GM18868 (cell line): ENCODE measurements around the gene C1QTNF3.
"Not testable (repeated sequence)": the region's sequence is repeated elsewhere in the genome, so short reads cannot be mapped to it uniquely, and the experiment has no call there.

ENCODE experiments used
- ATAC-seq: cut with Tn5 transposase; IDR thresholded peaks from one replicate; pipeline ENCODE4 v1.9.1; 2021; ENCODE audit warnings: mild to moderate bottlenecking, moderate library complexity; ENCODE audit not compliant: unreplicated experiment

C1QTNF3 gene

DNA sequence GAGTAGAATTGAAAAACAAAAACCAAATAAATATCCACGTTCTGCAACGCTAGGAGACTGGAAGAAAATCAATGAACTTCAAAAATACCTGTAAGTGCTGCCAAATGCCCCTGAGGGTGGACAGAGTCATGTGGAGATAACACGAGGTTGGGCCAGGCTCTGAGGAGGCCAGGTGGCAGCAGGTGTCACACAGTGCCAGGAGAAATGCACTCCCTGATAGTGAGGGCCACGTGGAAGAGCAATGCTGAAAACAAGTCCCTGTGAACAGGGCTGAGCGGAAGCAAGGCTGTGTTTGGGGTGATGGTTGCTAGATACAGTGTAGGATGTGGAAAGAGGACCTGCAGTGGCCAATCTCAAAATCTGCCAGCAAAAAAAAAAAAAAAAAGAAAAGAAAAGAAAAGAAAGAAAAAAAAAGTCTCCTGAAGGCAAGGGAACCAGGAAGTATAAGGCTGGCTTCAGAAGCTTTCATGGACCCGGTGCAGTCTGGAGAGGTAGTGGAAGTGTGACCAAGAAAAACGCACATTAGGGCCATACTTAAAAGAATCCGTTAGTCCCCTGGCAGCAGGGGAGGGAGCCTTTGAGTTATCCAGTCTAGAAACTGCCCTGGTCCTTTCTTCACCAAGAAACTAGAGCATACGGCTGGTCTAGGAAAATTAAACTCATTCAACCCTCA is 16.8 kb downstream of the C1QTNF3 start:
- no peak for ATAC-seq

DNA sequence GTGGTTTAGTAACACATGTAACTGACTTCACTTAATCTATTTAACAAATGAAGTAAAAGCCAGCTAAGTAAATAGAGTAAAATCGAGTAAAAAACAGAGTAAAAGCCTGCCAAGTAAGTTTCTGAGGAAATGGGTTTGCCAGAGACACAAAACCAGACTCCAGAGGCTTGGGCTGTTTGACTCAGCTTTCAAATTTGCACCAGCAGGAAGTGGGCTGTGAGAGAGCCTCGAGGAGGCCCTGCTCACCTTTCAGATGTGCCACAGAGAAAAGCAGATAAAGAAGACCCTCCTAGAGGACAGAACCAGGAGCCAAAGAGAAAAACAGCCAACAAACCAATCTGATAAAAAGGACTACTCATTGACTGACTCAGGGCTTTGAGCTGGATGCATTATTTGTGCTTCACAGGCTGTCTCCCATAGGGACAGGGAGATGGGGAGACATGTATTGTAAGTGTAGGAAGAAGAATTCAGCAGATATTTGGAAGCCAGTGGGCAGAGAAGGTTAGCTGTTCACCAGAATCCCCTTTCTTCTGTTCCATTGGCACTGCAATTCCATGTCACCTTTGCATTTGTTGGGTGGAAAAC is 20.8 kb downstream of the C1QTNF3 start:
- ATAC-seq = peak; percentile 94

DNA sequence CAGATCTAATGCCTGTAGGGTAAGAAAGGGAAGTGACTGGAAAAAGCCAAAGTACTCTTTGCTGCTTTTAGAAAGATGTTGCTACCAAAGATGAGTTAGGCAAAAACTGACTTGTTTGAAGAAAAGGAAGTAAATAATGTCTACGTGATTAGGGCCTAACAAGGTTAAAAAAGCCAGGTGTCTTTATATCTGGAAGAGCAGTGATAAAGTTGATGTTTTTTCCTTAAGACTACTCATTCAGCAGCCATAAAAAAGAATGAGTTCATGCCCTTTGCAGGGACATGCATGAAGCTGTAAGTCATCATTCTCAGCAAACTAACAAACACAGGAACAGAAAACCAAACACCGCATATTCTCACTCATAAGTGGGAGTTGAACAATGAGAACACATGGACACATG is 21.7 kb downstream of the C1QTNF3 start:
- no peak for ATAC-seq

DNA sequence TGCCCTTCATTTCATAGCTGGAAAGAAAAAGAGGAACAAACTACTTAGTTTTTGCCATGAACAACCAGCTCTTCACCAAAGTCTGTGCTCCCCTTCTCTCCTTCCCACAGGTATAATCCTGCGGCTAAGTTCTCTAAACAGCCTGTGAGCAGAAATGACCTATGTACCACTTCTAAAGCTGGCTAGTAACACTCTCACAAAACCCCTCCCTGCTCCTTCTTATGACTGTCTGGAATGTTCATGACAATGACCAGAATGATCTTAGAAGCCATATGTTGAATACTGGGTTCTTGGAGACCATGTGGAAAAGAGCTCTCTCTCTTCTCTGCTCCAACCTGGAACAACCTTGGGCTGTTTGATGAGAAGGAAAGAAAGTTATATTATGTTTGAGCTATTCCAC is 22.3 kb downstream of the C1QTNF3 start:
- ATAC-seq = no peak

DNA sequence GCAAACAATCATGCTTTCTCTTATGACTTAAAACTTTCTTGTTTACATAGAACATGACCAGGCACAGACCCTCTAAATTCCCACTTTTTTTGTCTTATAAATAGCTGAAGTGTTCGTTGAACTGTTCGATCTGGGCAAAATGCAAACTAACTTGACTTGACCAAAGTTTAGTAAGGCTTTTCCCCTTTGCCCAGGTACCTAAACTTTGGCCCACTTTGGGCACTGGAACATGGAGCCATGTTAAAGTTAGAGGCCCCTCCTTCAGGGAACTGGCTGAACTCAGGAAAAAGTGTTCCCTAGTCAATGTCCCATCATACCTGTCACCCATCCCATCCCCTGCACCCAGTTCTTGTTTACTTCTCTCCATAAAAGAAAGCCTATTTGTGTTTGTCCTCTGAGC is 25.8 kb downstream of the C1QTNF3 start:
- no peak for ATAC-seq

DNA sequence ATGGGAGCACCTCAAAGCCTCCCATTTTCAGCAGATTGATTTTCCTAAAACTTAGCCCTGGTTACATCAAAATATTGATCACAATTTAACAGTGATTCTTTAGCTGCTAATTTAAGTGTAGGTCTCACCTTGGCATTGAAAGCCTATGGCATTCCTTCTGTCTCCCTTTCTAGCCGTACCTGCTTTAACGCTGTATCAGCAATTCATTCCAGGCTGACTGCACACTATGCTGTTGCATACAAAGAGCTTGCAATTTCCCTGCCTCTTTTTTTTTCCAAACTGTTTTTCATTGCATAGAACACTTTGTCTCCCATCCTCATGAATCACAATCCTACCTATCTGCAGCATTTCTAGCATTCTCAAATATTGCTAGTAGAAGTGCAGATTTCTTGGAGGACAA is 26.3 kb downstream of the C1QTNF3 start:
- ATAC-seq = no peak

DNA sequence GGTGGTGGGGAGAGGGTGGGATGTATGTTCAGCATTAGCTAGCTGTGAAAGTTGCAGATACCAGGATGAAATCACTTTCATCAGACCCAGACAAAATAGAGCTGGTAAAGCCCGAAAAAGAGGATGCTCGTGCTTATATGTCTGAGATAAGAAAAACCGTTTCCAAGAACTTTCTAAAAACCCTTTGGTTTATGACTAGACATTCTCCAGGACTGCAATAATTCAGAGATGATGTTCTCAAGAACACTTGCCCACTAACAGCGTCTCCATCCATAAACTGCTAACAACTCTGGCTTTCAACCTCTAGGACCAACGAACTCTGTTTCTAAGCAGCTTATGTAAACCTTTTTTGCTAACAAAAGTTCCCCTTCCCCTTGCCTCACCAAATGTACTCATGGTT is 26.8 kb downstream of the C1QTNF3 start:
- ATAC-seq = no peak

DNA sequence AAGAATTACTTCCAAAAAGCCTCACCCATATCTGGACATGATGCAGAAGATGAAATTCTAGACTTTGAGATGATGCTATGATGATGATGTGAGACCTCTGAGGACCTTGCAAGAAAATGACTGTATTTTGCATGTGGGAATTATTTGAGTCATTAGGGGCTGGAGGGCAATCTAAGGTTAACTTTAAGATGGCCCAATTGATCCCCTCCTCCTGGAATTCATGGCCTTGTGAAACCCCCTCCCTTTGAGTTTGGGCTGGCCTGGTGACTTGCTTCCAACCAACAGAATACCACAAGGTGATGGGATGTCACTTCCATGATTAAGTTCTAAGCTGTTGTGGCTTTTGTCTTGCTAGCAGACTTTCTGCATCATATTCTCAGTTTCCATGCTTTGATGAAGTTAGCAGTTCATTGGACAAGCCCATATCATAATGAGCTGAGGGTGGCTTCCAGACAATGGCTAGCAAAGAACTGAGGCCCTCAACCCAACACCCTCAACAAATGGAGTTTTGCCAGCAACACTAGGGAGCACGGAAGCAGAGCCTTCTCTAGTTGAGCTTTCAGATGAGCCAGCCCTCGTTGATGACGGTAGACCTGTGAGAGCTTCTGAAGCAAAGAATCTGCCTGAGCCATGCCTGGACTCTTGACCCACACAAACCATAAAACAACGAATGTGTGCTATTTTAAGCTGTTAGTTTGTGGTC is 27.7 kb downstream of the C1QTNF3 start:
- no peak for ATAC-seq

DNA sequence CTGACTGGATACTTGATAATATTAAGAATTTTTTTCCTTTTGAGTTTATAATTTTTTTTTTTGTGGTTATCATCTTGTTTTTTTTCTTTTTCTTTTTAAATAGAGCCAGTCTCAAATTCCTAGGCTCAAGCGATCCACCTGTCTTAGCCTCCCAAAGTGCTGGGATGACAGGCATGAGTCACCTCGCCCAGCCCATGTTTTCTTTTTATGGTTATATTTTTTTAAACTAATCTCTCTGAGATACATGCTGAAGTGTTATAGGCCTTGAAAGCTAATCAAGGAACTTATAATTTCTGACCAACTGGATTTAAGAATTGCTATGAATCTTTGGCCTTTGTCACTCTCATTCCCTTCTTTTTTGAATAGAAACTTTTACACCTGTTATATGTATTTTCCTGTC is 28.4 kb downstream of the C1QTNF3 start:
- no peak for ATAC-seq

DNA sequence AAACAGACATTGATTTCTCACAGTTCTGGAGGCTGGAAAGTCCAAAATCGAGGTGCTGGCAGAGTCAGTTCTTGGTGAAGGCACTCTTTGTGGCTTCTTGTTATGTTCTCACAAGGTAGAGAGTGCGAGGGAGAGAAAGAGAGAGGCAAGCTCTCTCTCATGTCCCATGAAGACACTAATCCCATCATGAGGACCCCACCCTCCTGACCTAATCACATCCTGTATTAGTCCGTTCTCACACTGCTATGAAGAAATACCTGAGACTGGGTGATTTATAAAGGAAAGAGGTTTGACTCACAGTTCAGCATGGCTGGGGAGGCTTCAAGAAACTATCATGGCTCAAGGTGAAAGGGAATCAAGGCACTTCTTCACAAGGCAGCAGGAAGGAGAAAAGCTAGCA is 29.5 kb downstream of the C1QTNF3 start:
- ATAC-seq = no peak

DNA sequence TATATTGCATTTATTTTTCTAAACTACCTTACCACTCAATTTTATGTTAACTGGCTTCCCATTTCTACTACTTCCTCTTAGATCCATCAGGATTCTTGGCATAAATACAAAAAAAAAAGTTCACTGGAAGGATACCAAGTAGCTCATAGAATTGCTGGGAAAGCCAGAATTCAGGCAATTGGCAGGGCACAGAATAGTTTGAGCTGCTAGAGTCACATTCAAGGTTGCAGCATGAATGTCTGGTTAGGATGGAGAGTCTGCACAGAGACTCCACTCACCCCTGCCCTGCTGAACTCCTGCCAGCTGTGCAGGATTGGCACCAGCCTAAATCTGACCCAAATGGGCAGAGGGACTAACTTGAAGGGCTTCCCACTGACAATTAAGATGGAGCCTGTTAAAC is 30.2 kb downstream of the C1QTNF3 start:
- no peak for ATAC-seq

DNA sequence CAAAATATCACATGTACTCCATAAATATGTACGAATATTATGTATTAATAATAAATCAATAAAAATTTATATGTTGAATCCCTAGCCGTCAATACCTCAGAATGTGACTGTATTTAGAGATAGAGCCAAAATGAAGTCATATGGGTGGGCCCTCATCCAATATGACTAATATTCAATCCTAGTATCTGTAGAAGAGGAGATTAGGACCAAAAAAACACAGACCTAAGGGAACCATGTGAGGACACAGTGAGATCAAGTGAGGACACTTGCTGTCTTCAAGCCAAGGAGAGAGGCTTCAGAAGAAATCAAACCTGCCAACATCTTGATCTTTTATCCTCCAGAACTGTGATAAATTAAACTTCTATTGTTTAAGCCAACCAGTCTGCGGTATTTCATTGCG is 31.5 kb downstream of the C1QTNF3 start:
- ATAC-seq = no peak

DNA sequence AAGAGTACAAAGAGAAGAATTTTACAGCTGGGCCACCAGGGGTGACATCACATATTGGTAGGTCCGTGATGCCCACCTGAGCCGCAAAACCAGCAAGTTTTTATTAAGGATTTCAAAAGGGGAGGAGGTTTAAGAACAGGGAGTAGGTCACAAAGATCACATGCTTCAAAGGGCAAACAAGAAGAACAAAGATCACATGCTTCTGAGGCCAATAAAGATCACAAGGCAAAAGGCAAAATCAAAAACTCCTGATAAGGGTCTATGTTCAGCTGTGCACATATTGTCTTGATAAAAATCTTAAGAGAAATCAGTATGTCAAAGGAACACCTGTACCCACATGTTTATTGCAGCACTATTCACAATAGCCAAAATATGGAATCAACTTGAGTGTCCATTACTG is 32.9 kb downstream of the C1QTNF3 start:
- ATAC-seq = not testable (repeated sequence)

DNA sequence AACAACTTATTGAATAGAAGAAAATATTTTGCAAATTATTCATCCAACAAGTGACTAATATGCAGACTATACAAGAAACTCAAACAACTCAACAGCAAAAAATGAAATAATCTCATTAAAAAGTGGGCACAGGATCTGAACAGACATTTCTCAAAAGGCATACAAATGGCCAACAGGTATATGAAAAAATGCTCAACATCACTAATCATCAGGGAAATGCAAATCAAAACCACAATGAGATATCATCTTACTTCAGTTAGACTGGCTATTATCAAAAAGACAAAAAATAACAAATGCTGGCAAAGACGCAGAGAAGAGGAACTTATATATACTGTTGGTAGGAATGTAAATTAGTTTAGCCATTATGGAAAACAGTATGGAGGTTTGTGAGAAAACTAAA is 33.4 kb downstream of the C1QTNF3 start:
- no peak for ATAC-seq

DNA sequence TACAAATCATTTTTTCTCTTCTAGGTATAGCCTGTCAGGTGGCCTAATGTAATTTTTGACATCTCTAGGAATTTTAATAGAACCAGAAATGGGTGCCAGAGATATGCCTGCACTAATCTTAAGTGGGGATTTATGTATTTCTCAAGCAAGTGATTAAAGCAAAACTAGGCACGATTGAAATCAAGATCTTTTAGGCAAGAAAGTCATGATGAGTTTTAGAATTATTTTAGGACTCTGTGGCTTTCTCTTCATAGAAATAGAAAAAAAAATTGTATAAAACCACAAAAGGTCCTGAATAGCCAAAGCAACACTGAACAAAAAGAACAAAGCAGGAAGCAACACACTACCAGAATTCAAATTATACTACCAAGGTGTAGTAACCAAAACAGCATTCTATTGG is 34.2 kb downstream of the C1QTNF3 start:
- ATAC-seq = no peak

DNA sequence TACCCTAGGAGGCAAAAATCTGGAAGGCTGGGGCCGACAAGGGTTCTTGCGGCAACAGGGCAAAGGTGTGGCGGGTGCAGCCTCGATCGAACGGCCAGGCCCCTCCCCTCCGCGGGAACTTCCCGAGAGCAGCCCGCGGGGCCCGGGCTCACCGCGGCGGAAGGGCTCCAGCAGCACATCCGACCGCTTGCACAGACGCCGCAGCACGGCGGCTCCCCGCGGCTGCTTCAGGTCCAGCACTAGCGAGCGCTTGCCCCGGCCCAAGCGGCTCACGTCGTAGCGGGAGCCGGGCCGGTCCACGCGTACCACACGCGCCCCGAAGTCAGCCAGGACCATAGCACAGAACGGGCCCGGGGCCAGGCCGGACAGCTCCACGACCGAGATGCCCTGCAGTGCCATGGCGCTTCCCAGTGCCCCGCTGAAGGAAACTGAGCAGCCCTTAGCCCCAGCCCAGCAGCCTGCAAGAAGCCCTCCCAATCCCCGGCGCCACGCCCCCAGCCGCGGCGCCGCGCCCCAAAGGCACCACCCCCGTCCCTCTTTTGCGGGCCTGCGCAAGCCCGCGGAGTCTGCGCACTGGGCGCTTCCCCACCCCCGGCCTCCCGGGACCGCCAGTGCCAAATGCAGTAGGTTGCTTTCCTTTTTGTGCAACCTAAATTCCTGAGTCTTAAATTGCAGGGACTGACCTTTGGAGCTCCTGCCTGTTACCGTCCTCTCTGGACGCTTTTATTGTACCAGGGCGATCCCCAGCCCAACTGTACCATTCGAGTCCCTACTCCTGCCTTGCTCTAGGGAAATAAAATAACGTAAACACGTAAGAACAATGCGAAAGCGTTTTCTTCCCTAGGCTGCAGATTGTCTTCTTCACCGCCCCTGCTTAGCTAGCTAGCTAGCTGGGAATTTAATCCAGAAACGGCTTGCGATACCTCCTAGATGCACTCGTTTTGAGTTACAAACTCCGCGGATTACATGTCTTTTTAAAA is 35.1 kb downstream of the C1QTNF3 start, which contains the start of gene AMACR:
TSS of gene AMACR (minus strand) at position 430 of the 980 bp plus-strand sequence. CDS start at position 399, 31 bp downstream.
- ATAC-seq = peak; percentile 87

DNA sequence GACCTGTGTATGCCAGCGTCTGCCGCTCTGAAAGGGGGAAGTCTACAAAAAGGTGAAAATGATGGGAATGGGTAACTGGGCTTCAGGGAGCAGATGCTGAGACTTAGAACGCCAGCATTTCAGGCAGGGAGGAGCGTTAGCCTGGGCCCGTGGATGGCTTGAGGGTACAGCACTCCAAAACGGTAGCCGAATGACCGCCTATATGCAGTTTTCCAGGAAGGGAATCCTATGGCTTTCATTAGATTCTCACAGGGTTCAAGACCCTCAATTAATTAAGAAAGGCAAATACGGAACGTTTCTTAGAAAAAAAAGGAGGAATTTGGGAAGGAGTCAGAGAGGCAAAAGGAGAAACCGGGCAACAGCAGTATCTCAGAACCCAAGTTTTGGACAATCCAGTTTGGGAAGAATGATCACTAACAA is 35.8 kb downstream of the C1QTNF3 start:
- ATAC-seq = no peak

DNA sequence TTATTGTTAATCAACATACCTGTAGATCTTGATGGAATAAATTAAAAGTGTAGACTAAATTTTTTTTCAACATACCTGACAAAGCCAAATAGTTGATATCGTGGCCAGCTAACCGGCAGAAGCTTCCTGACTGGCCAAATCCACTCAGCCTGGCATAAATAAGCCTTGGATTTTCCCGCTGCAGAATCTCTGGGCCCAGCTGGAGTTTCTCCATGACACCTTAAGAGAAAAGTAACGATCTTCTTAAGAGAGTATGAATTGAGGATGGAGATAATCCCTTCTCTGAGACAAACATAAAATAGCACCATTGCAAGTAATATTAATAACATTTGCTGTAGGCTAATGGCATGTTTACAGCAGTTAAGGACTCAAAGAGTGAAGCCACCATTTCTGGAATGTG is 37.3 kb downstream of the C1QTNF3 start:
- ATAC-seq = no peak

DNA sequence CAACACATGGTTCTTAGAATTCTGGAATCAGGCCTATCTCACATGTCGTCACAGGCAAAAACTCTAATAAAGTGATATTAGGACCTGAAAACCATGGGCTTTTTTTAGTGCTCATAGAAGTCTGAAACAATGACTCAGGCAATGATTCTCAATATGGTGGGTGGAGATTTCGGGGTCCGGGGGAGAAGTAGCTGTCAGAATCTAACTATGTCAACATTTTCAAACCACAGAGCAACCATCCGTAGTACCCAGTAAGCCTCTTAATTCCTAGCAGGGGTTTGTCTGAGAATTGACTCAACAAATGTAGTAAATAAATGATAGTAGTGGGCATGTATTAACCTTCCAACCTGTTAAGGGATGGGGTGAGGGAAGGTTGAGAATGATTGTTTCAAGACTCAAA is 37.8 kb downstream of the C1QTNF3 start:
- peak; percentile 11 for ATAC-seq

DNA sequence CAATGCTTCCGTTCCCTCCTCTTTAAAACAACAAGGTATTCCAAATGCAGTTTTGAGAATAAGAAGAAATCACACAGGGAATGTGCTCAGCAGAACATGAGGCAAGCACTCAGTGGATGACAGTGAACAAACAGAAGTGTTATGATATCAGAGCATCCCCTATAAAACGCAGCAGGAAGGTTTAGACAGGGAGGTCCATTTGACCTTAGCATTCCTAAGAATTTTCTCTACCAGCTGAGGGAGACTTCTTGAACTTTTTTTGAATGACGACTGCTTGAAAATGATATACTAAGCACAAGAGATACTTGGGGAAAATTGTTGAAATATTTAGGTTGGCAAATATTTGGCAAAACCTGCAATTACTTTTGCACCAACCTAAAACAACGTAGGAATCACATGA is 39.1 kb downstream of the C1QTNF3 start:
- no peak for ATAC-seq
